SK-N-SH (cell line): ENCODE results near the gene PRKG1. TPM values are rescaled to one million over a fixed set of nuclear protein-coding genes. Genes with fewer than 3 reads are reported as not detected.

Experiments used
- CTCF ChIA-PET: fragments of 300-600, 350-600 bp; formaldehyde crosslinking; extraction: SDS; loops from one replicate; lab custom pipeline; 2021; lab: Yijun Ruan, JAX
- POLR2A ChIA-PET: fragments of 350-600 bp; sonication (Branson Sonifier 250); formaldehyde crosslinking; extraction: SDS; loops from one replicate; lab custom pipeline; 2020; ENCODE audit warnings: antibody characterized with exemption, inconsistent platforms; lab: Yijun Ruan, JAX
- DNase-seq: peaks from one replicate; pipeline ENCODE4 v3.0.0; 2012
- H2AFZ ChIP-seq: fragments of 200-600 bp; sonication (generic); 2 replicates; pipeline ENCODE4 v1.8.1; 2016; ENCODE audit warnings: antibody characterized with exemption, mild to moderate bottlenecking, low read depth
- H3F3A ChIP-seq: fragments of 200-600 bp; sonication (generic); replicated peaks from 2 replicates; pipeline ENCODE3; 2016; ENCODE audit warnings: antibody characterized with exemption, mild to moderate bottlenecking; ENCODE audit not compliant: insufficient read depth
- H3K27ac ChIP-seq, 2 experiments: fragments of 200-500 bp in 1 of 2; fragments of 200-600 bp in 1 of 2; sonication (Bioruptor generic) in 1 of 2; sonication (generic), shearing (Covaris generic) in 1 of 2; 2 replicates each; pipeline versions ENCODE4 v1.5.1 to v1.6.1; 2014 to 2016; ENCODE audit warnings: low read depth in 2 of 2, inconsistent platforms in 1 of 2, low read length in 1 of 2, mild to moderate bottlenecking in 1 of 2, mixed read lengths in 1 of 2
- H3K27me3 ChIP-seq: fragments of 200-600 bp; sonication (generic), shearing (Covaris generic); 2 replicates; pipeline ENCODE4 v1.6.1; 2016; ENCODE audit warnings: mixed run types; ENCODE audit not compliant: insufficient read depth
- H3K36me3 ChIP-seq, 2 experiments: fragments of 200-500 bp in 1 of 2; fragments of 200-600 bp in 1 of 2; sonication (Bioruptor generic) in 1 of 2; sonication (generic) in 1 of 2; replicated peaks in 1 of 2; 2 replicates each; pipeline versions ENCODE3 to v1.5.1; 2014 to 2016; ENCODE audit warnings: low read length in 1 of 2, mild to moderate bottlenecking in 1 of 2; ENCODE audit not compliant: insufficient read depth in 2 of 2, control insufficient read depth in 1 of 2
- H3K4me1 ChIP-seq, 2 experiments: fragments of 200-500 bp in 1 of 2; fragments of 200-600 bp in 1 of 2; sonication (Bioruptor generic) in 1 of 2; sonication (generic), shearing (Covaris generic) in 1 of 2; 2 replicates each; pipeline versions ENCODE4 v1.5.1 to v1.6.1; 2014 to 2016; ENCODE audit warnings: low read depth in 1 of 2, low read length in 1 of 2, mixed run types in 1 of 2; ENCODE audit not compliant: insufficient read depth in 2 of 2, control insufficient read depth in 1 of 2
- H3K4me2 ChIP-seq: fragments of 200-600 bp; sonication (generic), shearing (Covaris generic); 2 replicates; pipeline ENCODE4 v1.6.1; 2017; ENCODE audit warnings: mixed run types
- H3K4me3 ChIP-seq, 2 experiments: fragments of 200-500 bp in 1 of 2; fragments of 200-600 bp in 1 of 2; sonication (Bioruptor generic) in 1 of 2; sonication (generic), shearing (Covaris generic) in 1 of 2; 2 replicates each; pipeline versions ENCODE4 v1.5.1 to v1.8.1; 2014 to 2016; ENCODE audit warnings: low read depth in 2 of 2, inconsistent platforms in 1 of 2, low read length in 1 of 2, mild to moderate bottlenecking in 1 of 2, mixed read lengths in 1 of 2, moderate library complexity in 1 of 2
- H3K79me2 ChIP-seq: fragments of 200-600 bp; sonication (generic); 2 replicates; pipeline ENCODE4 v1.8.1; 2017; ENCODE audit warnings: mild to moderate bottlenecking; ENCODE audit not compliant: insufficient read depth
- H3K9ac ChIP-seq: fragments of 200-600 bp; sonication (generic); 2 replicates; pipeline ENCODE4 v1.6.1; 2017; ENCODE audit warnings: mixed run types
- H3K9me2 ChIP-seq: fragments of 200-600 bp; sonication (generic); 2 replicates; pipeline ENCODE4 v1.6.1; 2017; ENCODE audit warnings: mixed run types
- H3K9me3 ChIP-seq: fragments of 200-600 bp; sonication (generic); 2 replicates; pipeline ENCODE4 v1.6.1; 2017; ENCODE audit warnings: mixed run types, mild to moderate bottlenecking, moderate library complexity
- H4K20me1 ChIP-seq: fragments of 200-600 bp; sonication (generic); 2 replicates; pipeline ENCODE4 v1.6.1; 2017; ENCODE audit warnings: mild to moderate bottlenecking, mixed run types; ENCODE audit not compliant: insufficient read depth
- EZH2phosphoT487 ChIP-seq: fragments of 200-600 bp; sonication (generic); IDR thresholded peaks from 2 replicates; pipeline ENCODE4 v1.6.1; 2017; ENCODE audit warnings: low read depth, mixed run types, mild to moderate bottlenecking, antibody characterized with exemption, moderate library complexity, borderline replicate concordance
- FOXM1 ChIP-seq: IDR thresholded peaks from 2 replicates; pipeline ENCODE4 v1.4.0; 2012; ENCODE audit warnings: low read depth, mild to moderate bottlenecking
- GATA2 ChIP-seq: sonication (generic); formaldehyde crosslinking; IDR thresholded peaks from 2 replicates; pipeline ENCODE4 v1.5.0; 2020; ENCODE audit warnings: mild to moderate bottlenecking, missing genetic modification reagents
- MEF2A ChIP-seq: IDR thresholded peaks from 2 replicates; pipeline ENCODE4 v1.4.0; 2012; ENCODE audit warnings: low read depth, borderline replicate concordance
- NRF1 ChIP-seq: IDR thresholded peaks from 2 replicates; pipeline ENCODE4 v1.6.1; 2012; ENCODE audit warnings: low read depth, mild to moderate bottlenecking, low read length
- POLR2AphosphoS5 ChIP-seq: IDR thresholded peaks from 2 replicates; pipeline ENCODE4 v1.6.1; 2012; ENCODE audit warnings: low read depth, low read length
- RAD21 ChIP-seq: IDR thresholded peaks from 2 replicates; pipeline ENCODE4 v1.6.1; 2012; ENCODE audit warnings: mild to moderate bottlenecking, low read length
- RFX5 ChIP-seq: IDR thresholded peaks from 2 replicates; pipeline ENCODE4 v1.6.1; 2012; ENCODE audit warnings: mild to moderate bottlenecking, improper control_type of control experiment, low read length
- SMC3 ChIP-seq: IDR thresholded peaks from 2 replicates; pipeline ENCODE4 v1.6.1; 2012; ENCODE audit warnings: low read depth, low read length, improper control_type of control experiment
- TCF12 ChIP-seq: IDR thresholded peaks from 2 replicates; pipeline ENCODE4 v1.4.0; 2012
- TEAD4 ChIP-seq: IDR thresholded peaks from 2 replicates; pipeline ENCODE4 v1.4.0; 2012; ENCODE audit warnings: mild to moderate bottlenecking, borderline replicate concordance; ENCODE audit not compliant: insufficient read depth
- YY1 ChIP-seq: IDR thresholded peaks from 2 replicates; pipeline ENCODE4 v1.4.0; 2012; ENCODE audit warnings: low read depth, mild to moderate bottlenecking
- WGBS: methylation state at CpG from one replicate; pipeline ENCODE4 v1.1.6; 2017; ENCODE audit warnings: low lambda C conversion rate; 5-methylcytosine and 5-hydroxymethylcytosine counted together
- polyA plus RNA-seq, 3 experiments: library from polyadenylated mRNA; depleted of rRNA; stranded (reverse); fragments of >200 nt; gene quantifications; 2 replicates each; pipeline ENCODE4 v1.2.3, GENCODE V29; 2012
- TF ChIP-seq, protein P1 (sequence below): fragments of 200-600 bp; sonication (generic); IDR thresholded peaks from 2 replicates; pipeline ENCODE4 v1.6.1; 2017; ENCODE audit warnings: antibody characterized with exemption, mild to moderate bottlenecking, moderate library complexity
- TF ChIP-seq, protein P2 (sequence below): IDR thresholded peaks from 2 replicates; pipeline ENCODE4 v1.6.1; 2012; ENCODE audit warnings: mild to moderate bottlenecking, low read depth, low read length, moderate library complexity

Gene PRKG1
- polyA plus RNA-seq, 1 of the 3 experiments (the other 2 are of a cell fraction) = 4.1 TPM

DNA sequence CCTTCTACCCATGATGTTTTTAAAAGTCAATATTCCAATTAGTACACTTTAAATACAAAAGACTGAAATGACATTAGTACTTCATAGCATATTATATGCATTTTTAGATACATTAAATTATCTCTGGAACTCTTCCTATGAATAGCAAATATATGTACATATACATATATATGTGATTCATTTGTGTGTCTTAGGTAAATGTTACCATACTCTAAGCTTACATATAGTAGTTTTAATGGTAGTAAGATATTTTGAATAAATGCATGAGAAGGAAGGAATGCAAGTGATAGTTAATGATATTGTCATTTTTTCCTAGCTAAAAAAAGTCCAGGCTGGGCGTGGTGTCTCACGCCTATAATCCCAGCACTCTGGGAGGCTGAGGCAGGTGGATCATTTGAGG is 671.1 kb downstream of the PRKG1 start:
- Histone ChIP-seq H3K4me3 (no peak overlapping the region), H4K20me1 (no peaks in the 10 kb centered on the region), H3K9me2 (no peaks in the 10 kb centered on the region), H2AFZ (no peak overlapping the region), H3F3A (no peaks in the 10 kb centered on the region), H3K4me1 (no peaks in the 10 kb centered on the region), H3K27ac (no peak overlapping the region), H3K79me2 (no peaks in the 10 kb centered on the region), H3K27me3 (no peaks in the 10 kb centered on the region), H3K9ac (no peak overlapping the region), H3K4me2 (no peak overlapping the region), H3K9me3 (no peaks in the 10 kb centered on the region), H3K36me3 (no peaks in the 10 kb centered on the region)
- TF ChIP-seq FOXM1 (no peak), TEAD4 (no peak), YY1 (no peak)
- POLR2A ChIA-PET = no interaction called here
- no peak for DNase-seq
- CTCF ChIA-PET = interaction anchor here (1.2 kb wide), 1 partner anchor 10 kb away, joined by 4 read pairs; no protein-coding TSS in a partner anchor
- 93% methylated on average over 2 of the region's 2 CpGs for WGBS

DNA sequence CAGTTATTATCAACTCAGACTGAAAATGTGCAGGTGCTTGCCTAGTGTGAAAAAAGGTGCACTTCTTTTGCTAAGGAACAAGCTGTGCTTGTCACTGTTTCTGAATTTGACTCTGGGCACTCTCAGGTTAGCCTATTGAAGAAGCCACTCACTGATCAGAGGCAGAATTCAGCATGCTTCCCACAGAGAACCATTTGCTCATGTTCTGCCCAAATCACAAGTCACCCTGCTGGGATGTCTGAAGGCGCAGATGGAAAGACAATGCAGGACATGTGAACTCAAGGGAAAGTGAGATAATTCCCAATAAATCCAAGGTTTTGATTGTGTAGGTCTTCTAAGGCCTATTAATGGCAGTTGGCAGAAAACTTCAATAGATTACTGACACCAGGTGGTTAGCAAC is 672.9 kb downstream of the PRKG1 start:
- no peak for TF ChIP-seq RFX5
- TF ChIP-seq, protein P1, sequence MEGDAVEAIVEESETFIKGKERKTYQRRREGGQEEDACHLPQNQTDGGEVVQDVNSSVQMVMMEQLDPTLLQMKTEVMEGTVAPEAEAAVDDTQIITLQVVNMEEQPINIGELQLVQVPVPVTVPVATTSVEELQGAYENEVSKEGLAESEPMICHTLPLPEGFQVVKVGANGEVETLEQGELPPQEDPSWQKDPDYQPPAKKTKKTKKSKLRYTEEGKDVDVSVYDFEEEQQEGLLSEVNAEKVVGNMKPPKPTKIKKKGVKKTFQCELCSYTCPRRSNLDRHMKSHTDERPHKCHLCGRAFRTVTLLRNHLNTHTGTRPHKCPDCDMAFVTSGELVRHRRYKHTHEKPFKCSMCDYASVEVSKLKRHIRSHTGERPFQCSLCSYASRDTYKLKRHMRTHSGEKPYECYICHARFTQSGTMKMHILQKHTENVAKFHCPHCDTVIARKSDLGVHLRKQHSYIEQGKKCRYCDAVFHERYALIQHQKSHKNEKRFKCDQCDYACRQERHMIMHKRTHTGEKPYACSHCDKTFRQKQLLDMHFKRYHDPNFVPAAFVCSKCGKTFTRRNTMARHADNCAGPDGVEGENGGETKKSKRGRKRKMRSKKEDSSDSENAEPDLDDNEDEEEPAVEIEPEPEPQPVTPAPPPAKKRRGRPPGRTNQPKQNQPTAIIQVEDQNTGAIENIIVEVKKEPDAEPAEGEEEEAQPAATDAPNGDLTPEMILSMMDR = no peak
- no peak for TF ChIP-seq POLR2AphosphoS5
- TF ChIP-seq RAD21 = no peak
- no peak for TF ChIP-seq EZH2phosphoT487
- TF ChIP-seq TCF12 = no peak
- Histone ChIP-seq H3K27ac (no peak overlapping the region), H3K79me2 (no peaks in the 10 kb centered on the region), H3K27me3 (no peaks in the 10 kb centered on the region), H3K36me3 (no peaks in the 10 kb centered on the region), H3K9ac (no peak overlapping the region), H2AFZ (no peak overlapping the region), H3K9me2 (no peaks in the 10 kb centered on the region), H3F3A (no peaks in the 10 kb centered on the region), H3K9me3 (no peaks in the 10 kb centered on the region), H3K4me2 (no peak overlapping the region), H4K20me1 (no peaks in the 10 kb centered on the region), H3K4me3 (no peak overlapping the region), H3K4me1 (no peaks in the 10 kb centered on the region)
- WGBS = 82% methylated on average over 1 of the region's 1 CpG
- POLR2A ChIA-PET = no interaction called here
- DNase-seq = no peak
- CTCF ChIA-PET = no interaction called here

DNA sequence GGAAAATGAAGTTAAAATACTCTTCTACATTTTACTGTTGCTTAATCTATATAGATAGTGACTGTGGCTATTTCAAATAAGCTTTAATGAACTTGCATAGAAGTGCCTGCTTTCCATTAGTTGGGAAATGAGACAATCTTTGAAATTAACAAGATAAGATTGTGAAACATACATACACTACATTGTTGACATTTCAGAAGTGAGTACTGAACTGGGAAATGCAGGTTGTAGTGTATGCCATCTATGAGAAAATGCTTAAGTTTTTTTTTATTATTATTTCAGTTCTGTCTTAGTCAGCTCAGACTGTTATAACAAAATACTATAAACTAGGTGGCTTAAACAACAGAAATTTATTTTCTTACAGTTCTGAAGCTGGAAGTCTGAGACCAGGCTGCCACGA is 674.7 kb downstream of the PRKG1 start:
- Histone ChIP-seq H3K9me3 (no peaks in the 10 kb centered on the region), H3K9me2 (no peaks in the 10 kb centered on the region), H3K4me1 (no peaks in the 10 kb centered on the region), H3K4me2 (no peak overlapping the region), H3K9ac (no peak overlapping the region), H3F3A (no peaks in the 10 kb centered on the region), H3K79me2 (no peaks in the 10 kb centered on the region), H3K4me3 (no peak overlapping the region), H4K20me1 (no peaks in the 10 kb centered on the region), H3K27me3 (no peaks in the 10 kb centered on the region), H2AFZ (no peak overlapping the region), H3K27ac (no peak overlapping the region), H3K36me3 (no peaks in the 10 kb centered on the region)
- TF ChIP-seq SMC3 (no peak), TEAD4 (no peak), RFX5 (no peak), NRF1 (no peak), GATA2 (CRISPR knock-in tag) (no peak), MEF2A (no peak)
- TF ChIP-seq, protein P2, sequence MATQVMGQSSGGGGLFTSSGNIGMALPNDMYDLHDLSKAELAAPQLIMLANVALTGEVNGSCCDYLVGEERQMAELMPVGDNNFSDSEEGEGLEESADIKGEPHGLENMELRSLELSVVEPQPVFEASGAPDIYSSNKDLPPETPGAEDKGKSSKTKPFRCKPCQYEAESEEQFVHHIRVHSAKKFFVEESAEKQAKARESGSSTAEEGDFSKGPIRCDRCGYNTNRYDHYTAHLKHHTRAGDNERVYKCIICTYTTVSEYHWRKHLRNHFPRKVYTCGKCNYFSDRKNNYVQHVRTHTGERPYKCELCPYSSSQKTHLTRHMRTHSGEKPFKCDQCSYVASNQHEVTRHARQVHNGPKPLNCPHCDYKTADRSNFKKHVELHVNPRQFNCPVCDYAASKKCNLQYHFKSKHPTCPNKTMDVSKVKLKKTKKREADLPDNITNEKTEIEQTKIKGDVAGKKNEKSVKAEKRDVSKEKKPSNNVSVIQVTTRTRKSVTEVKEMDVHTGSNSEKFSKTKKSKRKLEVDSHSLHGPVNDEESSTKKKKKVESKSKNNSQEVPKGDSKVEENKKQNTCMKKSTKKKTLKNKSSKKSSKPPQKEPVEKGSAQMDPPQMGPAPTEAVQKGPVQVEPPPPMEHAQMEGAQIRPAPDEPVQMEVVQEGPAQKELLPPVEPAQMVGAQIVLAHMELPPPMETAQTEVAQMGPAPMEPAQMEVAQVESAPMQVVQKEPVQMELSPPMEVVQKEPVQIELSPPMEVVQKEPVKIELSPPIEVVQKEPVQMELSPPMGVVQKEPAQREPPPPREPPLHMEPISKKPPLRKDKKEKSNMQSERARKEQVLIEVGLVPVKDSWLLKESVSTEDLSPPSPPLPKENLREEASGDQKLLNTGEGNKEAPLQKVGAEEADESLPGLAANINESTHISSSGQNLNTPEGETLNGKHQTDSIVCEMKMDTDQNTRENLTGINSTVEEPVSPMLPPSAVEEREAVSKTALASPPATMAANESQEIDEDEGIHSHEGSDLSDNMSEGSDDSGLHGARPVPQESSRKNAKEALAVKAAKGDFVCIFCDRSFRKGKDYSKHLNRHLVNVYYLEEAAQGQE = no peak
- no peak for DNase-seq
- ChIA-PET CTCF (interaction anchor here (1.5 to 1.6 kb wide), 2 partner anchors 12 to 16 kb away, joined by 3 to 4 read pairs; no protein-coding TSS in a partner anchor), POLR2A (no interaction called here)
- 50% methylated on average over 1 of the region's 1 CpG for WGBS
